Measurements from ENCODE around the gene NGEF.

The NGEF gene

DNA sequence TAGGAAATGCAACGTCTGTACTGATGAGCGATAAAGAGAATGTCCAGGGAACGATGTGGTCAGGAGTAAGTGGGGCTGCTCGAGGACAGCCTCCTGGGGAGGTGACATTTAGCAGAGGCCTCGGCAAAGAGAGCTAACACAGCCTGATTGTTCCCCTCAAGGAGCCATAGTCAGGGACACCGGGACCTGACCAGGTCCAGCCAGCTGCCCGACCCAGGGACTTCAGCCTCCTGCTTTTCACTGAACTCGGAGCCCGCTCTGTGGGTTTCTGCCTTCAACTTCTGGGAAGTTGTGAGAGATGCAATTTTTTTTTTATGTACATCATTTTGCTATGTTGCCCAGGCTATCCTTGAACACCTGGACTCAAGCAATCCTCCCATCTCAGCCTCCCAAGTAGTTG lies 29.5 kb upstream of the NGEF start:
- H3K4me3 ChIP-seq (ENCODE audit: low read length): no peak overlapping the region
- TF ChIP-seq, protein P1, sequence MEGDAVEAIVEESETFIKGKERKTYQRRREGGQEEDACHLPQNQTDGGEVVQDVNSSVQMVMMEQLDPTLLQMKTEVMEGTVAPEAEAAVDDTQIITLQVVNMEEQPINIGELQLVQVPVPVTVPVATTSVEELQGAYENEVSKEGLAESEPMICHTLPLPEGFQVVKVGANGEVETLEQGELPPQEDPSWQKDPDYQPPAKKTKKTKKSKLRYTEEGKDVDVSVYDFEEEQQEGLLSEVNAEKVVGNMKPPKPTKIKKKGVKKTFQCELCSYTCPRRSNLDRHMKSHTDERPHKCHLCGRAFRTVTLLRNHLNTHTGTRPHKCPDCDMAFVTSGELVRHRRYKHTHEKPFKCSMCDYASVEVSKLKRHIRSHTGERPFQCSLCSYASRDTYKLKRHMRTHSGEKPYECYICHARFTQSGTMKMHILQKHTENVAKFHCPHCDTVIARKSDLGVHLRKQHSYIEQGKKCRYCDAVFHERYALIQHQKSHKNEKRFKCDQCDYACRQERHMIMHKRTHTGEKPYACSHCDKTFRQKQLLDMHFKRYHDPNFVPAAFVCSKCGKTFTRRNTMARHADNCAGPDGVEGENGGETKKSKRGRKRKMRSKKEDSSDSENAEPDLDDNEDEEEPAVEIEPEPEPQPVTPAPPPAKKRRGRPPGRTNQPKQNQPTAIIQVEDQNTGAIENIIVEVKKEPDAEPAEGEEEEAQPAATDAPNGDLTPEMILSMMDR (IDR thresholded peaks at IDR 0.05; ENCODE audit: insufficient read depth, low read depth, low read length, missing control alignments): no peak
- no peak for DNase-seq (ENCODE audit: low read depth)

DNA sequence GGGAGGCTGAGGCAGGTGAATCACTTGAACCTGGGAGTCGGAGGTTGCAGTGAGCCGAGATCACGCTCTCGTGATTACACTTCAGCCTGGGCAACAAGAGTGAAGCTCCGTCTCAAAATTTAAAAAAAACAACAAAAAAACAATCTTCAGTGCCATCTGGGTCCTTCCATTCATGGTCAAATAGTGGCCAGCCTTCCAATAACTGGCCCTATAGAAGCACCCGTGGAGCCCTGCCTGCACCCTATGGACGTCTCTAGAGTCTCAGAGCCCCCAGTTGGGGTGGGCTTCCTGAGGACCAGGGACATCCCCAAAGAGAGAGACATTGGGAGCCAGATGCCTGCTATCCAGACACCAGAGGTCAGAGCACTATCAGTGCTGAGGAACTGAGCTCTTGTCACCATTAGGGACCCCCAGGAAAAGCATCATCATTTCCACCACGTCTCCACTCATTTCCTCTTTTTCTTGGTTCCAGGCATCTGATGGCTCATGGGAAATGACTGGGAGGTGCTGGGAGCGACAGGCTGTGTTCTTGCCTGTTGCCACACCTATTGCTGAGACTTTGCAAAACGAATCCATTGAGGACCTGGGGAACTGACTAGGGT lies 28.8 kb upstream of the NGEF start:
- TF ChIP-seq, protein P1 (IDR thresholded peaks at IDR 0.05; ENCODE audit: insufficient read depth, low read depth, low read length, missing control alignments): no peak
- no peak for DNase-seq (ENCODE audit: low read depth)

DNA sequence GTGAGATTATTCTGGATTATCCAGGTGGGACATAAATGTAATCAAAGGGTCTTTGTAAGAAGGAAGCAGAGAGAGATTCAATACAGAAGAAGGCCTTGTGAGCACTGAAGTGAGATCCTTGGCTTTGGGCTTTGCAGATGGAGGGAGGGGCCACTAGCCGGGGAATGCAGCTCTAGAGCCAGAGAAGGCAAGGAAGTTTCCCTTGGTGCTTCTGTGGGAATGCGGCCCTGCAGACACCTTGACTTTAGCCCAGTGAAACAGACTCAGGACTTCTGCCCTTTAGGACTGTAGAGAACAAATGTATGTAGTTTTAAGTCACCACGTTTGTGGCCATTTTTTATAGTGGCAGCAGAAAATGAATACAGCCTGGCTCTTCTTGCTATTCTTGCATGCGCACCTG lies 27.5 kb upstream of the NGEF start:
- DNase-seq (ENCODE audit: low read depth): no peak
- H3K4me3 ChIP-seq (ENCODE audit: low read length): no peak overlapping the region
- TF ChIP-seq, protein P1 (IDR thresholded peaks at IDR 0.05; ENCODE audit: insufficient read depth, low read depth, low read length, missing control alignments): no peak

More for the DNA sequence above, 28.8 kb upstream of the NGEF start:
- no peak overlapping the region for H3K4me3 ChIP-seq (ENCODE audit: low read length)

DNA sequence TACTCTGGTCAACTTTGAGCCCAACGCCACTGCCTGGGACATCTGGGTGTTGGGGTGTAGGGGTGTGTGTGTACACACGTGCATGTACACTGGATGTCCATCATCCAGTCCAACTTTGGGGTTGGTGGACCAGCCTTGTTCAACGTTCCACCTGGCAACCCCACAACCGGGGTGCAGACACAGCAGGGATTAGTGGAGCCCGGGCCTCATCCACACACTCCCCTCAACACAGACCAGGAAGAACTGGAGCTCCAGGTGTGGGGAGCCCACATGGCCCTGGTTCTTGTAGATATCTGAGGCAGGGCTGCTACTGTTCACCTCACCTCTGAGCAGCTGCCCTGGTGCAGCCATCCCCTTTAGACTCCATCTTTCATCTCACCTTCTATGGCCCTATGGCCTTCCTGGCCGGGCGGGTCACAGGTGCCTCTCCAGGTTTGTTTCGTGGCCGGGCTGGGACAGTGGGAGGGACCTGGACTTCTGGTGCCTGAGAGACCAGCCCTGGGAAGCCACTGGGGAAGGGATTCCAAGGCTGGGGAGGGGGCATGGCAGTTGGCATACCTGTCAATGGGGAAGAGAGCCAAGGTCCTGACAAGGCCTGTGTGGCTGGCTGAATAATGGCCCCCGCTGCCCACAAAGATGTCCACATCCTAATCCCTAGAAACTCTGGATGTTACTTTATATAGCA lies 26.9 kb upstream of the NGEF start:
- H3K4me3 ChIP-seq (ENCODE audit: low read length): no peak overlapping the region
- no peak for DNase-seq (ENCODE audit: low read depth)
- TF ChIP-seq, protein P1 (IDR thresholded peaks at IDR 0.05; ENCODE audit: insufficient read depth, low read depth, low read length, missing control alignments): no peak

DNA sequence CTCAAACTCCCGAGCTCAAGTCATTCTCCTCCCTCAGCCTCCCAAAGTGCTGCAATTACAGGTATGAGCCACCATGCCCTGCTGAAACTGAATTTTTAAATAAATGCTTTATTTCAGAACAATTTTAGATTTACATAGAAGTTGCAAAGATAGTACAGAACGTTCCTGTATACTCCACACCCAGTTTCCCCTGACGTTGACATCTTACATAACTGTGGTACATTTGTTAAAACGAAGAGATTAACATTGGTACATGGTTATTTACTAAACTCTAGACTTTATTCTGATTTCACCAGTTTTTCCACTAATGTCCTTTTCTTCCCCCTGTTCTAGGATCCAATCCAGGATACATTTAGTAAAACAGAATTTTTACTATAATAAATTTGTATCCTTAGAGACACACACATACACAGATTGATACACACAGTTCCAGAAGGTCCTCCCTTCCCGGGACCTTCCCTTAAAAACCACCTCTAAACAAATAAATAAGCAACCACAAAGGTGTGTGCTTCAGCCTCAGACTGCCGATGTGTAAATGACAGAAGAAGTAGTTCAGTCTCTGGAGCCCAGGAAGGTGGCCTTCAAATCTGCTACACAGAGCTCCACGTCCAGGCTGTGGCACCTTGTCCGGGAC lies 26.3 kb upstream of the NGEF start:
- no peak for DNase-seq (ENCODE audit: low read depth)
- TF ChIP-seq, protein P1 (IDR thresholded peaks at IDR 0.05; ENCODE audit: insufficient read depth, low read depth, low read length, missing control alignments): no peak

DNA sequence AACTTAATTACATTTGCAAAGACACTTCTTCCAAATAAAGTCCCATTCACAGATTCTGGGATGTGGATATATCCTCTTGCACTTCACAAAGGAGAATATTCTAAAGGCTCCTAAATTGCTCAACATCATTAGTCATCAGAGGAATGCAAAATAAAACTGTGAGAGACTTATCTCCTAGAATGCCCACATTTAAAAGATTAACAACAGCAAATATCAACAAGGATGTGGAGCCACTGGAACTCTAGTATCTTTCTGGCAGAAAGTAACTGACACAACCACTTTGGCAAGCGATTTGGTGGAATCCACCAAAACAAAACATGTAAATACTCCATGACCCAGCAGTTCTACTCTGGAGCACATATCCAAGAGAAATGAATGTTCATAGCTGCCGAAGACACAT lies 24.0 kb upstream of the NGEF start:
- H3K4me3 ChIP-seq (ENCODE audit: low read length): no peak overlapping the region
- TF ChIP-seq, protein P1 (IDR thresholded peaks at IDR 0.05; ENCODE audit: insufficient read depth, low read depth, low read length, missing control alignments): no peak
- peak; percentile 60 for DNase-seq (ENCODE audit: low read depth)

More for the DNA sequence above, 26.3 kb upstream of the NGEF start:
- H3K4me3 ChIP-seq (ENCODE audit: low read length): no peak overlapping the region
